CD4-positive, alpha-beta T cell (primary cell): ENCODE results near the gene TEDC2. TPM values are rescaled to one million over a fixed set of nuclear protein-coding genes. Genes with fewer than 3 reads are reported as not detected.

Source experiments
- ATAC-seq: fragments of 200-7000 bp; cut with Tn5 transposase; one replicate; pipeline ENCODE4 v1.10.0; 2022; ENCODE audit warnings: mild to moderate bottlenecking; ENCODE audit not compliant: poor library complexity
- CTCF ChIA-PET: fragments of 350-600 bp; sonication (Branson Sonifier 250); formaldehyde crosslinking; loops from one replicate; lab custom pipeline; 2021; ENCODE audit warnings: antibody characterized with exemption, inconsistent platforms; lab: Charles Lee
- POLR2A ChIA-PET: fragments of 350-600 bp; sonication (Branson Sonifier 250); formaldehyde crosslinking; loops from one replicate; lab custom pipeline; 2021; ENCODE audit warnings: antibody characterized with exemption, inconsistent platforms; lab: Charles Lee
- DNase-seq, 14 experiments: peaks; one replicate each; pipeline ENCODE4 v3.0.0-alpha.2; 2013 to 2020; ENCODE audit warnings: mixed read lengths in 2 of 14
- H3K27ac ChIP-seq, 2 donors: one replicate each; pipeline versions ENCODE4 v1.5.1 to v1.7.0; 2013; ENCODE audit warnings: low read length in 2 of 2, low read depth in 1 of 2, mild to moderate bottlenecking in 1 of 2
- H3K27me3 ChIP-seq, 2 experiments: 1 replicate in 1 of 2; 2 replicates in 1 of 2; pipeline versions ENCODE4 v1.6.1 to v1.7.0; 2013; ENCODE audit warnings: low read length in 2 of 2, control low read depth in 1 of 2, mild to moderate bottlenecking in 1 of 2, moderate library complexity in 1 of 2; ENCODE audit not compliant: insufficient read depth in 2 of 2, control insufficient read depth in 1 of 2
- H3K36me3 ChIP-seq: one replicate; pipeline ENCODE4 v1.6.1; 2013; ENCODE audit warnings: low read length, control low read depth; ENCODE audit not compliant: insufficient read depth
- H3K4me1 ChIP-seq: one replicate; pipeline ENCODE4 v1.6.1; 2013; ENCODE audit warnings: low read length, control low read depth; ENCODE audit not compliant: insufficient read depth
- H3K4me3 ChIP-seq: one replicate; pipeline ENCODE4 v1.5.1; 2013; ENCODE audit warnings: mild to moderate bottlenecking, low read length, moderate library complexity
- H3K9me3 ChIP-seq, 2 experiments: 1 replicate in 1 of 2; 2 replicates in 1 of 2; pipeline versions ENCODE4 v1.6.1 to v1.7.0; 2013; ENCODE audit warnings: low read length in 2 of 2, mild to moderate bottlenecking in 2 of 2, control low read depth in 1 of 2, moderate library complexity in 1 of 2; ENCODE audit not compliant: control insufficient read depth in 1 of 2, insufficient read depth in 1 of 2
- H3K27ac Mint-ChIP-seq: one replicate; pipeline ENCODE4 v1.8.0; 2020; ENCODE audit warnings: mixed read lengths
- H3K27me3 Mint-ChIP-seq: one replicate; pipeline ENCODE4 v1.8.0; 2021; ENCODE audit warnings: mixed read lengths
- H3K36me3 Mint-ChIP-seq: one replicate; pipeline ENCODE4 v1.8.0; 2021; ENCODE audit warnings: low read depth, mixed read lengths
- H3K4me1 Mint-ChIP-seq: one replicate; pipeline ENCODE4 v1.8.0; 2021; ENCODE audit warnings: low read depth, mixed read lengths
- H3K4me3 Mint-ChIP-seq: one replicate; pipeline ENCODE4 v1.8.0; 2020; ENCODE audit warnings: mild to moderate bottlenecking, mixed read lengths
- H3K9me3 Mint-ChIP-seq: one replicate; pipeline ENCODE4 v1.8.0; 2020; ENCODE audit warnings: mixed read lengths
- intact Hi-C, 2 experiments: fragments of 100-400 bp; cut with DNase I in 1 of 2; cut with micrococcal nuclease in 1 of 2; formaldehyde crosslinking; loops; one replicate each; pipeline versions ENCODE4 v1.15.1 to v1.9.0; 2023 to 2025; cut with DNase I, micrococcal nuclease
- total RNA-seq, 174 experiments: library from RNA in 2 of 174; stranded (reverse) in 2 of 174; gene quantifications; one replicate each; pipeline ENCODE4 v1.2.3 and lab custom pipeline; 2021 to 2026
- TF ChIP-seq, protein P1 (sequence below): fragments of 200-600 bp; IDR thresholded peaks from one replicate; pipeline ENCODE4 v1.8.0; 2022; ENCODE audit warnings: antibody characterized with exemption, mild to moderate bottlenecking

Gene TEDC2
- total RNA-seq, 2 experiments from 2014 or later = 0.17 to 0.27 TPM

DNA sequence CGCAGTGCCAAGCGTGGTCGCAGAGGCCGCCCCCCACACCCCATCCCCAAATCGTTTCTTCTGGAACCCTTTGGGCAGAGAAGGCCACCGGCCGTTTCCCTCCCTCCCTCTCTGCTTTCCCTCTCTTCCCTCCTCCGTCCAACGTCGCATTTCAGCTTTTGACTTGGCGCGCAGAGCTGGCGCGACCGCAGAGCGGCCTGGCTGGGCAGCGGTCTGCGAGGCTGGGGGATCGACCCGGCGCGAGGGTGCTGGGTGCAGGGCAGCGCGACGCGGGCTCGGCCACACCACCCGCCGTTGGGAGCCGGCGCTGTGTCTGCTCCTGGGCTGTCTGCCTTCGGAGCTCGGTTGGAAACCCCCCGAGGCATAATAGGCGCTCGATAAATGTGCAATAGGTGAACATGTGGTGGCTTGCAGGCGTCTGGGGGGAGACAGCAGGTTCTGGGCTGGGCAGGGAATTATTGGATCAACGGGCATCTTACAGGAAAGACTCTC, 8.4 kb downstream of the TEDC2 start:
- ATAC-seq (peak; percentile 43), DNase-seq (peak in 2 of 14 experiments; percentile 50 to 56)
- no peaks in the 10 kb centered on the region for H3K36me3 ChIP-seq
- Mint-ChIP-seq H3K27me3 (peaks cover 38% of the 10 kb centered on the region), H3K36me3 (no peaks in the 10 kb centered on the region), H3K4me3 (no peak overlapping the region), H3K27ac (no peak overlapping the region), H3K9me3 (no peaks in the 10 kb centered on the region), H3K4me1 (peaks cover 4% of the 10 kb centered on the region)
- intact Hi-C loops = no loop called here
- H3K27ac ChIP-seq = no peak overlapping the region
- no peak overlapping the region for H3K4me3 ChIP-seq
- peaks cover 42 to 56% of the 10 kb centered on the region in 2 experiments for H3K27me3 ChIP-seq
- H3K4me1 ChIP-seq = peaks cover 34% of the 10 kb centered on the region
- ChIA-PET CTCF (no interaction called here), POLR2A (interaction anchor here (1.0 kb wide), 1 partner anchor 8 kb away, joined by 3 read pairs; the partner anchor contains the start of gene TEDC2)
- peaks cover 0 to 11% of the 10 kb centered on the region in 2 experiments for H3K9me3 ChIP-seq
- TF ChIP-seq, protein P1, sequence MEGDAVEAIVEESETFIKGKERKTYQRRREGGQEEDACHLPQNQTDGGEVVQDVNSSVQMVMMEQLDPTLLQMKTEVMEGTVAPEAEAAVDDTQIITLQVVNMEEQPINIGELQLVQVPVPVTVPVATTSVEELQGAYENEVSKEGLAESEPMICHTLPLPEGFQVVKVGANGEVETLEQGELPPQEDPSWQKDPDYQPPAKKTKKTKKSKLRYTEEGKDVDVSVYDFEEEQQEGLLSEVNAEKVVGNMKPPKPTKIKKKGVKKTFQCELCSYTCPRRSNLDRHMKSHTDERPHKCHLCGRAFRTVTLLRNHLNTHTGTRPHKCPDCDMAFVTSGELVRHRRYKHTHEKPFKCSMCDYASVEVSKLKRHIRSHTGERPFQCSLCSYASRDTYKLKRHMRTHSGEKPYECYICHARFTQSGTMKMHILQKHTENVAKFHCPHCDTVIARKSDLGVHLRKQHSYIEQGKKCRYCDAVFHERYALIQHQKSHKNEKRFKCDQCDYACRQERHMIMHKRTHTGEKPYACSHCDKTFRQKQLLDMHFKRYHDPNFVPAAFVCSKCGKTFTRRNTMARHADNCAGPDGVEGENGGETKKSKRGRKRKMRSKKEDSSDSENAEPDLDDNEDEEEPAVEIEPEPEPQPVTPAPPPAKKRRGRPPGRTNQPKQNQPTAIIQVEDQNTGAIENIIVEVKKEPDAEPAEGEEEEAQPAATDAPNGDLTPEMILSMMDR = no peak

DNA sequence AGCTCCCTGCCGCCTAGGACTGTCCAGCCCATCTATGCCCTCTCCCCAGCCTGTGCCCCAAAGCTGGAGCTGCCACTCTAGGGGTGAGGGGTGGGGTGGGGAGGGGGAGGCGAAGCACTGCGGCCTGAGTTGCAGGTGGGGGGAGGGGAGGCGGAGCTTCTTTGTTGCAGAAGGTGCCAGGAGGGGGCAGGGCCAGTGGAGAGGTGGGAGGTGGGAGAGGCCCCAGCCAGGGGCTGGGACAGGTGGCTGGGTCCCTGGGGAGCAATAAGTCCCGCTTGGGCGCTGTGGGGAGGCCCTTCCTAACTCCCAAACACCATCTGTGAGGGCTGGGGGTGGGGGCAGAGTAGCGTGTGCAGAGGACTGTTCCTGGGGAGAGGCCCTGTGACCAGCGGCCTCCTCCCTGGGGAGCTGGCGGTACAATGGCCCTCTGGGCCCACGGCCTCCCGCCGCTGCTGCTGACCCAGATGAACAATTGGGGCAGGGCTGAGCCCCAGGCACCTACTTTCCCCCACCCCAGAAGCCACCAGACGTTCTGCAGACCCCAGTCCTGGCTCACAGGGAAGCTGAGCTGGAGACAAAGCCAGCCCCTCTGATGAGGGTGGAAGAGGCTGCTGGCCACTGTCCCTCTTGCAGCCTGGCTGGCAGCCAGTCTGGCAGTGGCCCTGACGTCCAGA, 9.0 kb downstream of the TEDC2 start:
- no peak overlapping the region for H3K27ac Mint-ChIP-seq
- intact Hi-C loops = no loop called here
- Histone ChIP-seq H3K27me3 (peaks cover 44 to 59% of the 10 kb centered on the region in 2 experiments), H3K4me1 (peaks cover 37% of the 10 kb centered on the region), H3K4me3 (no peak overlapping the region), H3K27ac (no peak overlapping the region), H3K36me3 (no peaks in the 10 kb centered on the region), H3K9me3 (peaks cover 0 to 11% of the 10 kb centered on the region in 2 experiments)
- no peaks in the 10 kb centered on the region for H3K9me3 Mint-ChIP-seq
- ChIA-PET CTCF (no interaction called here), POLR2A (interaction anchor here (1.0 kb wide), 1 partner anchor 9 kb away, joined by 3 read pairs; the partner anchor contains the start of gene TEDC2)
- peaks cover 40% of the 10 kb centered on the region for H3K27me3 Mint-ChIP-seq
- H3K36me3 Mint-ChIP-seq = no peaks in the 10 kb centered on the region
- ATAC-seq = no peak
- TF ChIP-seq, protein P1 = no peak
- H3K4me3 Mint-ChIP-seq = no peak overlapping the region
- peaks cover 7% of the 10 kb centered on the region for H3K4me1 Mint-ChIP-seq
- no peak for DNase-seq

DNA sequence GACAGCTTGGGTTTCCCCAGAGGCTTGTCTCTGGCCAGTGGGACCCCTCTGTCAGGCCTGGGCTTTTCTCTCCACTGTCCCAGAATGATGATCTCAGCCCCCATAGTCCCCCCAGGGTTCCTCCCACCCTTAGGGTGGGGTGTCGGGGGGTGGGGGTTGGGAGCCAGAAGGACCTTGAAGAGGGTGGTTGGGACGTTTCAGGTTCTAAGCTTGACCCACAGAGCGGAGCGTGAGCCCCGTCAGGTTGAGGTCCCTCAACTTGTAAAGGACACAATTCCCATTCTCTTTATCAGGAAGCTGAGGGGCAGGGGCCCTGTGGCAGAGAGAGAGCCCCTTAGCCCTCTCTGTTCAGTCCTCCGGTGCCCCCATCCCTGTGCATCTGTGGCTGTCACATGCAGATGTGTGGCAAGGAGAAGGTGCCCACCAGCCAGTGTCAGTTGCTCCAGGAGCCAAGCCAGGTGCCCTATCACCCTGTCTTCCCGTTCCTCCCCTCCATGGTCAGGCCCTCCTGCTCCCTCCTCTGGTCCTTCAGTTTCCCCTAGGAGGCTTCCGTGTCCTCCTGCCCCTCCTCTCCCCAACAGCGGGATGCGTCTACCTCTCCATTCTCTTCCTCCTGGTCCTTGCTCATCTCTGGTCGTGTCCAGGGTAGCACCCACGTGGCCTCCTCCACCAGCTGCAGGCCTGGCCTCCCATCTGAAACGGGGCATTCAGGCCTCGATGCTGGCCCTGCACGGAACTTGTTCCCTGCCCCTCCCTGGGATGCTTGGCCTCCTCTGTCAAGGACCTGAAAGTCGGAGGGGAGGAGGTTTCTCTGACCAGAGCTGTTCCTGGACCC, 9.7 kb downstream of the TEDC2 start:
- DNase-seq (no peak), ATAC-seq (no peak)
- peaks cover 40% of the 10 kb centered on the region for H3K27me3 Mint-ChIP-seq
- intact Hi-C loops = loop anchor here in 1 of 2 experiments (5.0 kb wide), 1 partner anchor 37 kb away; no protein-coding TSS in a partner anchor
- ChIA-PET POLR2A (interaction anchor here (1.2 kb wide), 1 partner anchor 10 kb away, joined by 4 read pairs; the partner anchor contains the start of gene TEDC2), CTCF (no interaction called here)
- Histone ChIP-seq H3K27me3 (peaks cover 44 to 59% of the 10 kb centered on the region in 2 experiments), H3K4me1 (peaks cover 44% of the 10 kb centered on the region), H3K4me3 (no peak overlapping the region), H3K9me3 (peaks cover 0 to 11% of the 10 kb centered on the region in 2 experiments), H3K27ac (no peak overlapping the region), H3K36me3 (no peaks in the 10 kb centered on the region)
- no peaks in the 10 kb centered on the region for H3K36me3 Mint-ChIP-seq
- H3K9me3 Mint-ChIP-seq = no peaks in the 10 kb centered on the region
- peaks cover 7% of the 10 kb centered on the region for H3K4me1 Mint-ChIP-seq
- TF ChIP-seq, protein P1 = no peak
- peak overlapping the region; percentile 38 for H3K4me3 Mint-ChIP-seq
- H3K27ac Mint-ChIP-seq = no peak overlapping the region
